Thoracic aorta (tissue), 2 donors: Measurements from ENCODE around the gene ANKS1A. TPM values are rescaled to one million over a fixed set of nuclear protein-coding genes. Genes with fewer than 3 reads are reported as not detected.
A peak's percentile ranks its signal among the peaks of the same experiment; 100 is the strongest.

Experiments used
- ATAC-seq: fragments of 150-250 bp; one replicate; pipeline ENCODE4 v1.8.0; 2017; ENCODE audit warnings: low read depth; ENCODE audit not compliant: insufficient number of reproducible peaks, low FRiP score
- DNase-seq: peaks from one replicate; pipeline ENCODE4 v3.0.0-alpha.2; 2020; ENCODE audit warnings: low spot score
- H3K27ac ChIP-seq, 2 donors: fragments of 200-600 bp; sonication (generic); 1 replicate in 1 of 2; 2 replicates in 1 of 2; pipeline ENCODE4 v1.5.1; 2016; ENCODE audit warnings: mild to moderate bottlenecking in 2 of 2, moderate library complexity in 2 of 2
- H3K27me3 ChIP-seq: fragments of 200-600 bp; sonication (generic); replicated peaks from 2 replicates; pipeline ENCODE4 v1.6.0; 2016; ENCODE audit warnings: mild to moderate bottlenecking; ENCODE audit not compliant: insufficient read depth
- H3K36me3 ChIP-seq: fragments of 200-600 bp; sonication (generic); one replicate; pipeline ENCODE4 v1.5.1; 2016
- H3K4me1 ChIP-seq, 2 donors: fragments of 200-600 bp; sonication (generic); 1 replicate in 1 of 2; 2 replicates in 1 of 2; pipeline versions ENCODE4 v1.5.1 to v1.6.0; 2016; ENCODE audit warnings: low read depth in 2 of 2, mild to moderate bottlenecking in 1 of 2; ENCODE audit not compliant: control insufficient read depth in 1 of 2
- H3K4me3 ChIP-seq: fragments of 200-600 bp; sonication (generic); 2 replicates; pipeline ENCODE4 v1.5.1; 2016; ENCODE audit warnings: mild to moderate bottlenecking
- H3K9me3 ChIP-seq: fragments of 200-600 bp; sonication (generic); 2 replicates; pipeline ENCODE4 v1.5.1; 2016
- CTCF ChIP-seq: fragments of 200-600 bp; sonication (generic); IDR thresholded peaks from one replicate; pipeline ENCODE4 v1.5.1; 2019; ENCODE audit warnings: antibody characterized with exemption
- total RNA-seq, 2 donors: library from RNA; depleted of rRNA; stranded (reverse); fragments of >200 nt; gene quantifications; one replicate each; pipeline versions ENCODE4 v1.1.0 to v1.2.3, GENCODE V29; 2016

ANKS1A gene
- total RNA-seq, 2 donors from 2014 or later, result 37.9 to 55.4 TPM

DNA sequence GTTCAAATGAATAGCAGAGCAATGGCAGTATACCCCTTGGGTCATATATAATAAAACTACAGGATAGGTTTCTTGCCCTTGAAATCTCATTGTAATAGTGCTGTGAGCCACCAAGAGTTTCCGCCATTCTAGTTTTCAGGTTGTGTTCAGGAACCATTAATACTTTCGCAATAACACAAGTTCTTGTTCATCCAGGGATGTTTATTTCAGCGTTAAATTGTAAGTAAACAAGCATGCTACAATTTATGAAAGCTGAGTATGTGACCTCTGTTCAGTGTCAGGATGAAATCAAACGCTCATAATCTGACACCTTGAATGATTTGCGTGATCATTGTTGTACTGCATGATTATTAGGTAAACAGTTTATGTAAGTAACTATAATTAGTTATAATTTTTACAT is 22.8 kb downstream of the ANKS1A start:
- no peaks in the 10 kb centered on the region for H3K27me3 ChIP-seq
- no peak overlapping the region for H3K27ac ChIP-seq
- no peak overlapping the region for H3K4me3 ChIP-seq
- H3K36me3 ChIP-seq, result no peaks in the 10 kb centered on the region
- DNase-seq, result no peak
- no peak for TF ChIP-seq CTCF
- H3K9me3 ChIP-seq, result no peaks in the 10 kb centered on the region
- ATAC-seq, result no peak
- peaks cover 33 to 75% of the 10 kb centered on the region in 2 donors for H3K4me1 ChIP-seq

DNA sequence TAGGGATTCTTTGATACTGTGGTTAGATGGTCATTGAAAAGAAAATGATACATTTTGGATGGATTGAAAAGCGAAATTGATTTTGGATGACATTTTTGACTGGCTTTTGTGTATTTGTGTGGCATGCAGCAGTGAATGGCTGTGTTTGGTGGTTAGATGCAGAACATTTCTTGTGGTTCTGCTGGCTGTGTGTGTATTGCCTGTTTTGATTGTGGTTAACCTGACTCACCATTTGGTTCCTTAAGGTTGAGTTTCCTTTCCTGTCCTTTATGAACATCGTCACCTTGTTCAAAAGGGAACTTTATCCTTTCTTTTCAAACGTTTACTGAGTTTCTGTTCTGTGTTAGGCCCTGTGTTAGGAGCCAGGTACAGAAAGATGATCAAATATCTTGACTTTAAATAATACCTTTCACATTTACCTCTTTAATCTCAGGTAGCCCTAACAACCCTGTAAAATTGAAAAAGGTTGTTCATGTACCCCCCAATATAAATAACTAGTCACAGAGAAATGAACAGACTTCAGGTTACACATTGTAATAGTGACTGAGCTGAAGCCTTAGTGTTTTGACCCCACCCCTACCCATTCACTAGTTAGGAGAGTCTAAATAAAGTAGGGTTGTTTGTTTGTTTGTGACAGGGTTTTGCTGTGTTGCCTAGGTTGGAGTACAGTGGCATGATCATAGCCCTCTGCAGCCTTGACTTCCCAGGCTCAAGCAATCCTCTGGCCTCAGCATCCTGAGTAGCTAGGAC is 23.8 kb downstream of the ANKS1A start:
- H3K4me1 ChIP-seq, result peaks cover 37 to 85% of the 10 kb centered on the region in 2 donors
- no peak for TF ChIP-seq CTCF

DNA sequence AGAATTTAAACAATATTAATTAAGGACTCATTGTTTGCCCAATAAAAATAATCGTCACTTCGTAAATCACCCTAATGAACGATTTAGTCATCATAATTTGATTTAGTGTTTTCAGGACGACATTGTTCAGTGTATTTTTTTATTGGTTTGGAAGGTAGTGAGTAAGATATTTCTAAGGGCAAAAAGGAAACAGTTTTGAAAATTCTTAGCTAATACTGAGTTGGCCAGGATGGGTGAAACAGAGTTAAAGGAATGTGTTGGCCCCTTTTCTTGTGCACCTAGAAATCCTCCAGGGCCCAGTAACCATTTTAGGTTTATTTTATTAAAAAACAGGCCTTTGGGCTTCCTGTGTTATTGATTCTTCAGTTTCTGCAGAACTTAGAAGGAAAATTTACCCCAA is 25.3 kb downstream of the ANKS1A start:
- no peak for DNase-seq
- Histone ChIP-seq H3K27ac (peak overlapping the region; percentile 76 to 85), H3K4me3 (no peak overlapping the region), H3K27me3 (no peaks in the 10 kb centered on the region), H3K4me1 (peaks cover 36 to 83% of the 10 kb centered on the region in 2 donors), H3K36me3 (no peaks in the 10 kb centered on the region), H3K9me3 (no peaks in the 10 kb centered on the region)
- no peak for ATAC-seq
- no peak for TF ChIP-seq CTCF

More for the DNA sequence above, 23.8 kb downstream of the ANKS1A start:
- Histone ChIP-seq H3K4me3 (no peak overlapping the region), H3K9me3 (no peaks in the 10 kb centered on the region), H3K27me3 (no peaks in the 10 kb centered on the region), H3K27ac (peak overlapping the region; percentile 76 to 85), H3K36me3 (no peaks in the 10 kb centered on the region)
- ATAC-seq (no peak), DNase-seq (no peak)

DNA sequence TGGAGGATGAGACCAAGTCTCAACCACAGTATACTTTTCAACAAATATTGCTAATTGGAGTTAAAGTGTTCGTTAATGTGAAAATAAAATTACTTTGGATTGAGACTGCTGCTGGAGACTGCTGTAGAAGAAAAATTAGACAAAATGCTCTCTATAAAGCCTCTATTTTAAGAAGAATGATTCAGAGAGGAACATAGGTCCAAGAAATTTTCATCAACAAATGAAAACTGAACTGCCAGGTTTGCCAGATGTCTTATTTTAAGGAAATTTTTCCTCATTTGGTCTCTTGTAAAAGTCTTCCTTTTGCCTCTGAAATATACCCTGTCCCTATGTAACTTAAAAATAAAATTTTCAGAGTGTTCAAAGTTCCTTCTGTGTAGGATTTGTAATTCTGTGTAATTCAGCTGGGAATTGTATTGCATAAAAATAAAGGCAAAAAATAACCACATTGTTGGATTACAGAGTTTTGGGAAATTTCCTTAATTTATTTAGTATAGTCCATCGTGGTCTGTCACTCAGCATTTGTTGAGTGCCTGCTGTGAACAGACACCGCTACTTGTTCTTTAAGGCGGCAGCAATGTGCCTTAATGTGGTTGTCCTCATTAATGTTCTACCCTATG is 27.4 kb downstream of the ANKS1A start:
- Histone ChIP-seq H3K27me3 (no peaks in the 10 kb centered on the region), H3K9me3 (no peaks in the 10 kb centered on the region), H3K36me3 (no peaks in the 10 kb centered on the region), H3K4me3 (peak overlapping the region; percentile 29), H3K27ac (peak overlapping the region; percentile 76 to 85), H3K4me1 (peaks cover 35 to 75% of the 10 kb centered on the region in 2 donors)
- DNase-seq, result no peak
- TF ChIP-seq CTCF, result no peak
- peak; percentile 45 for ATAC-seq

DNA sequence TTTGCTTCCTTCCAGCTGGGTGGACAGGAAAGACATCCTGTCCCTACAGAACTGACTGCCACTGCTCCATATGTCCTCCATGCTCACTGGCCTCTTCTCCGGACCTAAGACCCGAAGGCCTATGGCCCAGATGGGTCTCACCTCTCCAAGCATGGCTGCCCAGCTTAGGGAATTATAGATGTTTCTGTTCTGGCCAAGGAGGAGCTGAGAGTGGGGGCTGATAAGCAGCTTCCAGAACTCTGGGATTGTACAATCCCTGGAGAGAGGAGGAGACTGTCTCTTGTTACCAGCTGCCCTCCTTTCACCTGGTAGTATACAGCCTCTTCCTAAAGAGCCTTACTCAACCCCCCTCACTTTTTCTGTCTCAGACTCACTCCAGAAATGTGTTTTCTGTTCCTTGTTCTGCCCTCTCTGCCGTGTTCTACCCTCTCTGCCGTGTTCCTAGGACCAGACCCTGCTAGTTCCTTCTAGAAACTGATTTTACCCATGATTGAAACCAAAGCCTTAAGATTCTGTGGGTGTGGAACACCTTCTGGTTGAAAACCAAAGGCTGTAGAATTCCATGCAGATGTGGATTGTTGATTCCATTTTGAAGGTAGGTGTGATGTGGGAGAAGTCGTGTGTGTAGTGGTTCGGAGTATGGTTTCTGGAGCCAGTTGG is 28.7 kb downstream of the ANKS1A start:
- no peak for TF ChIP-seq CTCF
- DNase-seq (no peak), ATAC-seq (no peak)
- Histone ChIP-seq H3K27me3 (no peaks in the 10 kb centered on the region), H3K4me3 (no peak overlapping the region), H3K27ac (peak overlapping the region; percentile 76 to 85), H3K4me1 (peaks cover 35 to 66% of the 10 kb centered on the region in 2 donors), H3K36me3 (no peaks in the 10 kb centered on the region), H3K9me3 (no peaks in the 10 kb centered on the region)
